ENCODE measurements around the gene CERS6.
"Not testable (repeated sequence)": the region's sequence is repeated elsewhere in the genome, so short reads cannot be mapped to it uniquely, and the experiment has no call there.

Gene CERS6

GRCh38 chr2:168455645-168456520 is at the start of gene CERS6:
CERS6 (plus strand) TSS chr2:168456272; CDS start chr2:168456449, 177 bp downstream.
- DNase-seq (ENCODE audit: low spot score), result peak; percentile 93

DNA sequence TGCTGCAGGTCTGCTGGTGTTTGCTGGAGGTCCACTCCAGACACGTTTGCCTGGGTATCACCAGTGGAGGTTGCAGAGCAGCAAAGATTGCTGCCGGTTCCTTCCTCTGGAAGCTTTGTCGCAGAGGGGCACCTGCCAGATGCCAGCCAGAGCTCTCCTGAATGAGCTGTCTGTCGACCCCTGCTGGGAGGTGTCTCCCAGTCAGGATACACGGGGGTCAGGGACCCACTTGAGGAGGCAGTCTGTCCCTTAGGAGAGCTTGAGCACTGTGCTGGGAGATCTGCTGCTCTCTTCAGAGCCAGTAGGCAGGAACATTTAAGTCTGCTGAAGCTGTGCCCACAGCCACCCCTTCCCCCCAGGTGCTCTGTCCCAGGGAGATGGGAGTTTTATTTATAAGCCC is 43.8 kb upstream of the CERS6 start:
- DNase-seq (ENCODE audit: low spot score), result not testable (repeated sequence)

- DNase-seq (ENCODE audit: low spot score), result not testable (repeated sequence)
Measured at GRCh38 chr2:168413101-168413500, 43.0 kb upstream of the CERS6 start.

- DNase-seq (ENCODE audit: low spot score), result no peak
Measured at GRCh38 chr2:168416555-168416954, 39.5 kb upstream of the CERS6 start.

GRCh38 chr2:168422584-168422983 is 33.5 kb upstream of the CERS6 start:
- no peak for DNase-seq (ENCODE audit: low spot score)

DNA sequence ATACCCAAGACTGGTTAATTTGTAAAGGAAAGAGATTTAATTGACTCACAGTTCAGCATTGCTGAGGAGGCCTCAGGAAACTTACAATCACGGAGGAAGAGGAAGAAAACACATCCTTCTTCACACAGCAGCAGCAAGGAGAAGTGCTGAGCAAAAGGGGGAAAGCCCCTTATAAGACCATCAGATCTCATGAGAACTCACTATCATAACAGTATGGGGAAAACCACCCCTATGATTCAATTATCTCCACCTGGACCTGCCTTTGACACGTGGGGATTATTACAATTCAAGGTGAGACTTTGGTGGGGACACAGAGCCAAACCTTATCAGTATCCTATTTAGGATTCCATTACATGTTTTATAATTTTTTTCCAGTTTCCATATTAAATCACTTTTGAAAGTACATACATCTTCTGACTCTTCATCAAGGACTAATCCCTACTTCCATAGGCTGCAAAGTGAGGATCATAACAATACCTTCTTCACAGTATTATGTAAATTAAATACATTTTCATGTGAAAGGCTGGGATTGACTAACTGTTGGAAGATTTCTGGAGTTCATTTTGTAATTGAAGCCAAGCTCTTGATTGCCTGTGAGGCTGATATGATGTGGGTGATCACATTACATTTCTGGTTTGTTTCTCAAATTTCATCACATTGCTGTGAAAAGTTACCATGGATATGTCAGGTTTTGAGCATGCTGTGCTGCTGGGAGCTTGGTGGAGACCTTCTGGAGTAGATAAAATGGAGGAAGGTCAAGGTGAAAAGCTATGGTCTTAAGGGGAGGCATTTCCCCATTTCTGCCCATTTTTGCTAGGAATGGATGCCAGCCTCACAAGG is 31.7 kb upstream of the CERS6 start:
- no peak for DNase-seq (ENCODE audit: low spot score)

GRCh38 chr2:168424971-168425370 is 31.1 kb upstream of the CERS6 start:
- DNase-seq (ENCODE audit: low spot score), result no peak

DNA sequence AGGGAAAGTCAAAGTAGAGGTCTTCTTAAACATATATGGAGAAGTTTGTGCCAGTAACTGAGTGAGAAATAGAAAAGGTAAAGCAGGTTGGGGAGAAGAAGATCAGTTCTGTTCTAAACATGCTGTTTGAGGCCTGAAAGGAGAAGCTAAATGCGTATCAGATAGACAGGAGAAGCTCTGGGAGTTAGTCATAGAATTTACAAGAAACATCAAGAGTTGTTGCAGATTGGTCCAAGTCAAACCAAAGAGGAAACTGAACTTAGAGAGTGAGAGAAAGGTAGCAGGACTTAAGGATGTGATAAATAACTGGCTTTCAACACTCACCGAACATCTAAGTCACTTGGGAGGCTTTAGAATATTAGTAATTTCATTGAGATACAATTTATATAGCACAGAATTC is 29.2 kb upstream of the CERS6 start:
- no peak for DNase-seq (ENCODE audit: low spot score)

DNA sequence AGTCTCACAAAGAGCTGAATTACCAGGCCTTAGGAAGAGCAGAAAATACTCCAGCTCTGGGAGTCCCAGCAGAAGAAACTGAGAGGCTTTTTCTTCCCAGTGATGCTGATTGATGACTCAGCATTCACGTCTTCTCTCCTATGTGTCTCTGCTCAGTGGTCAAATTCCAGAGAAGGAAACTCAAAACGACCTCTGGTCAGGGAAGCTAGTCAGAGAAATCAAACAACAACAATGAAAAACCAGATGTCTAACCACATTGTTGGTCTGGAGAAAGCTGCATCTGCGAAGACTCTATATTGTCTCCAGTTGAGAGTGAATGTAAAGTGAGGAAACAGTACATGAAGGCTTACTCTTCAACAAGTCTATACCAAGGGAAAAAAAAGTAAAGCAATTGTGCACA is 28.6 kb upstream of the CERS6 start:
- DNase-seq (ENCODE audit: low spot score), result no peak

DNA sequence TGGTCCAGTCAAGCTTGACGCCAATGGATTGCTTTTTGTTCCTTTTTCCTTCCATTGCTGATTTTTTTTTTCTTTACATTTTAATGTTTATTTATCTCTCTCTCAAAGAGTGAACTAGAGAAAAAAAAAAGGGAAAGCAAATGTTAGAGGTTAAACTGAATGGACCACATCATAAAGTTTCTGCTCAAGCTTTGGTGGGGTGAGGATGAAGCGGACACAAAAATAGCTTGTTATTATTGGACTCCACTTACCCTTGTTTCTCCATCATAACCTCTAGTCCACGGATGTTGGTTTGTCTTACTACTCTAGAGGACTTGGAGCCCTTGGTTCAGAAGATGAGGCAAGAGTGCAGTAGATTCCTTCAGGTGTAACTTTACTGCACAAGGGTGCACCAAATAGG is 27.6 kb upstream of the CERS6 start:
- no peak for DNase-seq (ENCODE audit: low spot score)

- no peak for DNase-seq (ENCODE audit: low spot score)
Measured at GRCh38 chr2:168429988-168430387, 26.1 kb upstream of the CERS6 start.

- no peak for DNase-seq (ENCODE audit: low spot score)
Measured at GRCh38 chr2:168430431-168430830, 25.6 kb upstream of the CERS6 start.

- DNase-seq (ENCODE audit: low spot score), result no peak
Measured at GRCh38 chr2:168431301-168432024, 24.6 kb upstream of the CERS6 start.

DNA sequence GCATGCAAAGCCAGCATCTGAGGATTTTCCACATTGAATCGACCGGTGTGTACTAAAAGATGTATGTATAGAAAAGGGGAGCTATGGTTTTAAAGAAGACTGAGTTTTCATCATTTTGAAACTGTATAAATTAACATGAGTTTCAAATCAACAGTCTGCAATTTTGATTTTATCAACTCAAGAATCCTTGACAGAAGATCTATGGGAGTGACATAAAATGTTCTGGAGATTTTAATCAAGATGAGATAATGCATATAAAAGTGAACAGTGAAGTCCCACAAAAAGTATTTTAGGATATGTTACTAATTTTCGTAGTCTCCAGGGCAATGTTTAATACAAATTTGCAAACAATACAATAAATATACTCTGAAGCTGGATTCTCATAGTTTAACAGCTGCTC is 24.0 kb upstream of the CERS6 start:
- no peak for DNase-seq (ENCODE audit: low spot score)

DNA sequence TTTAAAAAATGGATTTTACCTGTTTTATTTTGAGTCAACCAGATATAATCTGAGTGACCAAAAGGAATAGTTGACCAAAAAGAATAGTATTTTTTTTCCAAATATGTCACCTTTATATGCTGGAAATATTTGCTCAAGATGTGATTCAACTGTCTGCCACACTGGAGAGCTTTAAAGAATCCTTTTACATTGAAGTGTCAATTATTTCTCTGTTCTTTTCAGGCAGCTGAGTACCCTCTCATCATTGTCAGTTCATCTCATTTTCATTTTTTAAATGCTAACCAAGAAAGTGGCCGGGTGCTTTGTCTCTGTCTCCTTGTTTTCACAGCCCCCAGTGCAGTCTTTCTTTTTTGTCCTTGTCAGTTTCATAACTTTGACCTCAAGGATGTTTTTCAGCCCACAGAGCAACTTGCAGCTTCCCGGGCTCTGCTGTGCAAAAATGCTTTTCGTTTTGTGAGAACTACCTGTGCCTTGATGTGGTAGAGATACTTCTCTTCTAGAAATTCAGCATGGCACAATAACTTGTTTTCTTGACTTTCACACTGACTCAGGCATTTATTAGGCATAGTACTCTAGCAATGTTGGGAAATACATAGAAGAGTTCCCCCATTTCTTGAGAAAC is 23.4 kb upstream of the CERS6 start:
- DNase-seq (ENCODE audit: low spot score), result no peak

DNA sequence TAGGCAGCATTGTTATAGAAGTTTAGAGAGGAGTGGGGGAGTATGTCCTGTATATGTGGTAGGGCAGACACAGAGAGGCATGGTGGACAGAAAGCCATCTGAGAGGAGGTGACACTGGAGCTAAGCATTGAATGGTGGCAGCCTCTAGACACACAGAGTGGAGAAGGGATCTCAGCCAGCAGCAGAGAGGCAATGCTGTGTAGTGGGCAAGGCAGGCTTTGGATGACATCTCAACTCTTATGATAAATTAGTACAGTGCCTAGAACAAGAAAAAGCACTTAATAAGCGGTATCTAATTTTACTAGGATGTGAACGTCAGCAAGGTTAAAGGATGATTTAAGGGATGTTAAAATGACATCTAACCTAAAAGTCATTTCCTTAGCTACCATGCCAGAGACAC is 22.5 kb upstream of the CERS6 start:
- DNase-seq (ENCODE audit: low spot score), result no peak

- DNase-seq (ENCODE audit: low spot score), result no peak
Measured at GRCh38 chr2:168434146-168434545, 21.9 kb upstream of the CERS6 start.

- DNase-seq (ENCODE audit: low spot score), result no peak
Measured at GRCh38 chr2:168436840-168437239, 19.2 kb upstream of the CERS6 start.

- no peak for DNase-seq (ENCODE audit: low spot score)
Measured at GRCh38 chr2:168438553-168438952, 17.5 kb upstream of the CERS6 start.

DNA sequence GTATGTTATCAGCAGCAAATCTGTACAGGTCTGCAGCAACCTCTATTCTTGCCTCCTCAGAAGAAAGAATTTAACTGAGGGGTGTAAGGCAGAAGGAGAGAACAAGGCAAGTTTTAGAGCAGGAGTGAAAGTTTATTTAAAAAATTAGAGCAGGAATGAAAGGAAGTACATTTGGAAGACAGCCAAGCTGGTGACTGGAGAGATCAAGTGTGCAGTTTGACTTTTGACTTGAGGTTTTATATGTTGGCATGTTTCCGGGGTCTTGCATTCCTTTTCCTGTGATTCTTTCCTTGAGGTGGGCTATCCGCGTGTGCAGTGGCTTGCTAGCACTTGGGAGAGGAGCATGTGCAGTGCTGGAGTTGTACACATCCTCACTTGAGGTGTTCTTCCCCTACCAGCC is 16.5 kb upstream of the CERS6 start:
- no peak for DNase-seq (ENCODE audit: low spot score)

DNA sequence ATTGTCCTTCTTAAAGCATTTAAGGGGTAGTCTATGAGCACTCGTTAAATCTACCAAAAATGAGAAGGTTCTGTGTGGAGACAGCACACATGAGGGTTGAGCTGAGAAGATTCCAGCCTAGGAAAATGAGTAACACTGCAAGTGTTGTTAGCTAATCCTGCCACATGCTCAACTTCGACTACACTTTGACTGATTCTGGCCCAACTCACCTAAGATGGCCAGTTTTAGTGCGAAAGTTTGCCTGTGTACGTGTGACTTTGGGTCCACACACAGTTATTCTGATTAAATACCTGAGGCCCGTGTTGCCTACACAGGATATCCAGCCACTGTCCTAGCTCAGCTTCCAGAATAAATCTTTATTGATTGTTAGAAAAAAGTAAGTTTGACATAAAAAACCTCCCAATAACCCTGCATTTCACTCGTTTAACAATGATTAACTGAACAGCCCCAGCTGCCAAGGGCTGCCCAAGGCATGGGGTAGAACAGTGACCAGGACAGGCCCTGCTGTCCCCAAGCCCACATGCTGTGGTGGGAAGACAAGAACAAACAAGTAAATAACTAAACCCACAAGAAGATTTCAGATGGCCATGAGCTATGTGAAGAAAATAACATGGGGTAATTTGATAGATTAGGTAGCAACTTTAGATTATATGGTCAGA is 14.7 kb upstream of the CERS6 start:
- no peak for DNase-seq (ENCODE audit: low spot score)
